Measurements from ENCODE around the gene LHFPL3.

DNA sequence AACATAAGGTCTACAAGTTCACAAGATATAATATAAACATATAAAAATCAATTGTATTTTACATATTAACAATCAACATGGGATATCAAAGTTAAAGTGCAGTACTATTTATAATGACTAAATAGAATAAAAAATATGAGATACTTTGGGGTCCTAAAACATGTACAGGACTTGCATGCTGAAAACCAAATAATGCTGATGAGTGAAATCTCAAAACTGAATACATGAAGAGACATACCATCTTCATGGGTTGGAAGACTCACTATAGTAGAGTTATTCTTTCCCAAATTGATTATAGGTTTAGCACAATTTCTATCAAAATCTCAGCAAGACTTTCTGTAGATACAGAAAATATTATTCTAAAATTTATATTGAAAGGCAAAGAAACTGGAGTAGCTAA is 181.5 kb downstream of the LHFPL3 start:
- TF ChIP-seq ZNF24 (IDR thresholded peaks at IDR 0.05) (no peak), POLR2A (conservative IDR thresholded peaks at IDR 0.05) (no peak), STAT6 (CRISPR knock-in tag; IDR thresholded peaks at IDR 0.05) (no peak), JUN (IDR thresholded peaks at IDR 0.05; ENCODE audit: borderline replicate concordance, low read depth, low read length) (no peak), JUN (CRISPR knock-in tag; IDR thresholded peaks at IDR 0.05; ENCODE audit: borderline replicate concordance) (no peak), ZNF395 (CRISPR knock-in tag; IDR thresholded peaks at IDR 0.05) (no peak), TCF7L2 (IDR thresholded peaks at IDR 0.05; ENCODE audit: low read depth, low read length) (no peak), SPI1 (IDR thresholded peaks at IDR 0.05; ENCODE audit: borderline replicate concordance, low read depth, low read length) (no peak), SIN3A (IDR thresholded peaks at IDR 0.05; ENCODE audit: borderline replicate concordance in 2 of 2, control insufficient read depth in 1 of 2, low read depth in 2 of 2, low read length in 2 of 2) (no peak), HDAC2 (IDR thresholded peaks at IDR 0.05) (no peak), ILF3 (IDR thresholded peaks at IDR 0.05; ENCODE audit: borderline replicate concordance) (no peak), SMARCA4 (IDR thresholded peaks at IDR 0.05) (no peak)
- TF ChIP-seq, protein P1, sequence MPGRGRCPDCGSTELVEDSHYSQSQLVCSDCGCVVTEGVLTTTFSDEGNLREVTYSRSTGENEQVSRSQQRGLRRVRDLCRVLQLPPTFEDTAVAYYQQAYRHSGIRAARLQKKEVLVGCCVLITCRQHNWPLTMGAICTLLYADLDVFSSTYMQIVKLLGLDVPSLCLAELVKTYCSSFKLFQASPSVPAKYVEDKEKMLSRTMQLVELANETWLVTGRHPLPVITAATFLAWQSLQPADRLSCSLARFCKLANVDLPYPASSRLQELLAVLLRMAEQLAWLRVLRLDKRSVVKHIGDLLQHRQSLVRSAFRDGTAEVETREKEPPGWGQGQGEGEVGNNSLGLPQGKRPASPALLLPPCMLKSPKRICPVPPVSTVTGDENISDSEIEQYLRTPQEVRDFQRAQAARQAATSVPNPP (IDR thresholded peaks at IDR 0.05; ENCODE audit: borderline replicate concordance, insufficient read depth, insufficient read length) = no peak
- TF ChIP-seq, protein P2, sequence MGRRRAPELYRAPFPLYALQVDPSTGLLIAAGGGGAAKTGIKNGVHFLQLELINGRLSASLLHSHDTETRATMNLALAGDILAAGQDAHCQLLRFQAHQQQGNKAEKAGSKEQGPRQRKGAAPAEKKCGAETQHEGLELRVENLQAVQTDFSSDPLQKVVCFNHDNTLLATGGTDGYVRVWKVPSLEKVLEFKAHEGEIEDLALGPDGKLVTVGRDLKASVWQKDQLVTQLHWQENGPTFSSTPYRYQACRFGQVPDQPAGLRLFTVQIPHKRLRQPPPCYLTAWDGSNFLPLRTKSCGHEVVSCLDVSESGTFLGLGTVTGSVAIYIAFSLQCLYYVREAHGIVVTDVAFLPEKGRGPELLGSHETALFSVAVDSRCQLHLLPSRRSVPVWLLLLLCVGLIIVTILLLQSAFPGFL (CRISPR knock-in tag; IDR thresholded peaks at IDR 0.05) = no peak

Data from K562 (cell line).